ENCODE results near the gene PPFIA4.

PPFIA4 gene

GRCh38 chr1:203080456-203080855 is 54.2 kb downstream of the PPFIA4 start:
- Histone ChIP-seq H3K27ac (no peak overlapping the region), H3K4me3 (IDR thresholded peaks at IDR 0.05; ENCODE audit: insufficient read depth, low read depth, low read length) (no peak overlapping the region), H3K27me3 (ENCODE audit: insufficient read depth, low read depth) (no peaks in the 10 kb centered on the region), H3K4me2 (no peak overlapping the region), H3K4me1 (ENCODE audit: low read depth, poor library complexity, severe bottlenecking) (no peaks in the 10 kb centered on the region), H3K36me3 (ENCODE audit: insufficient read depth) (no peaks in the 10 kb centered on the region), H3K9ac (no peak overlapping the region), H3K79me2 (ENCODE audit: insufficient read depth, low read depth) (no peaks in the 10 kb centered on the region), H4K20me1 (ENCODE audit: insufficient read depth) (no peaks in the 10 kb centered on the region), H2AFZ (ENCODE audit: low read depth) (no peak overlapping the region)
- TF ChIP-seq CTCF (conservative IDR thresholded peaks at IDR 0.05; ENCODE audit: low read depth, low read length): no peak

- Histone ChIP-seq H3K36me3 (ENCODE audit: insufficient read depth) (no peaks in the 10 kb centered on the region), H3K27ac (no peak overlapping the region), H3K79me2 (ENCODE audit: insufficient read depth, low read depth) (no peaks in the 10 kb centered on the region), H4K20me1 (ENCODE audit: insufficient read depth) (no peaks in the 10 kb centered on the region), H3K4me1 (ENCODE audit: low read depth, poor library complexity, severe bottlenecking) (no peaks in the 10 kb centered on the region), H3K4me2 (no peak overlapping the region), H3K4me3 (IDR thresholded peaks at IDR 0.05; ENCODE audit: insufficient read depth, low read depth, low read length) (no peak overlapping the region), H3K27me3 (ENCODE audit: insufficient read depth, low read depth) (no peaks in the 10 kb centered on the region), H2AFZ (ENCODE audit: low read depth) (no peak overlapping the region), H3K9ac (no peak overlapping the region)
- TF ChIP-seq CTCF (conservative IDR thresholded peaks at IDR 0.05; ENCODE audit: low read depth, low read length): no peak
Observed at GRCh38 chr1:203081465-203082230, 55.4 kb downstream of the PPFIA4 start.

- H3K36me3 ChIP-seq (ENCODE audit: insufficient read depth): no peaks in the 10 kb centered on the region
- no peak overlapping the region for H2AFZ ChIP-seq (ENCODE audit: low read depth)
- H3K9ac ChIP-seq: no peak overlapping the region
- no peak overlapping the region for H3K27ac ChIP-seq
- H3K27me3 ChIP-seq (ENCODE audit: insufficient read depth, low read depth): no peaks in the 10 kb centered on the region
- H4K20me1 ChIP-seq (ENCODE audit: insufficient read depth): no peaks in the 10 kb centered on the region
- H3K4me3 ChIP-seq (IDR thresholded peaks at IDR 0.05; ENCODE audit: insufficient read depth, low read depth, low read length): no peak overlapping the region
- no peak overlapping the region for H3K4me2 ChIP-seq
- H3K79me2 ChIP-seq (ENCODE audit: insufficient read depth, low read depth): no peaks in the 10 kb centered on the region
- TF ChIP-seq CTCF (conservative IDR thresholded peaks at IDR 0.05; ENCODE audit: low read depth, low read length): no peak
- H3K4me1 ChIP-seq (ENCODE audit: low read depth, poor library complexity, severe bottlenecking): no peaks in the 10 kb centered on the region
Observed at GRCh38 chr1:203082231-203082505, 55.9 kb downstream of the PPFIA4 start.

GRCh38 chr1:203082571-203083462 is 56.5 kb downstream of the PPFIA4 start:
- no peaks in the 10 kb centered on the region for H3K36me3 ChIP-seq (ENCODE audit: insufficient read depth)
- no peaks in the 10 kb centered on the region for H3K79me2 ChIP-seq (ENCODE audit: insufficient read depth, low read depth)
- no peak for TF ChIP-seq CTCF (conservative IDR thresholded peaks at IDR 0.05; ENCODE audit: low read depth, low read length)
- no peak overlapping the region for H3K9ac ChIP-seq
- no peak overlapping the region for H2AFZ ChIP-seq (ENCODE audit: low read depth)
- H3K4me2 ChIP-seq: no peak overlapping the region
- no peaks in the 10 kb centered on the region for H4K20me1 ChIP-seq (ENCODE audit: insufficient read depth)
- no peaks in the 10 kb centered on the region for H3K4me1 ChIP-seq (ENCODE audit: low read depth, poor library complexity, severe bottlenecking)
- no peak overlapping the region for H3K27ac ChIP-seq
- no peaks in the 10 kb centered on the region for H3K27me3 ChIP-seq (ENCODE audit: insufficient read depth, low read depth)
- H3K4me3 ChIP-seq (IDR thresholded peaks at IDR 0.05; ENCODE audit: insufficient read depth, low read depth, low read length): no peak overlapping the region

Data from KMS-11 (cell line).